GM06990 (cell line): ENCODE data around the gene ARMC2.

ENCODE experiments used
- DNase-seq: peaks from one replicate; pipeline ENCODE4 v3.0.0-alpha.2; 2011; ENCODE audit not compliant: insufficient read length; ENCODE audit errors: extremely low read depth
- H3K27me3 ChIP-seq: replicated peaks from 2 replicates; pipeline ENCODE4 v1.6.0; 2011; ENCODE audit warnings: low read length; ENCODE audit not compliant: control insufficient read depth, insufficient read depth
- H3K36me3 ChIP-seq: 2 replicates; pipeline ENCODE4 v1.5.1; 2011; ENCODE audit warnings: low read length; ENCODE audit not compliant: control insufficient read depth, insufficient read depth
- H3K4me3 ChIP-seq: replicated peaks from 2 replicates; pipeline ENCODE4 v1.5.1; 2011; ENCODE audit warnings: low read depth, mild to moderate bottlenecking, control low read depth, low read length
- CTCF ChIP-seq: IDR thresholded peaks from 2 replicates; pipeline ENCODE4 v1.5.1; 2011; ENCODE audit warnings: low read length, control low read depth, mild to moderate bottlenecking, inconsistent platforms; ENCODE audit not compliant: insufficient read depth, poor library complexity, severe bottlenecking

ARMC2 gene

GRCh38 chr6:108844135-108844534 lies 4.1 kb upstream of the ARMC2 start:
- no peaks in the 10 kb centered on the region for H3K36me3 ChIP-seq
- no peaks in the 10 kb centered on the region; the same call in 1 of the 2 replicates for H3K27me3 ChIP-seq
- no peak for TF ChIP-seq CTCF
- no peak overlapping the region for H3K4me3 ChIP-seq
- no peak for DNase-seq

- no peak for DNase-seq
- Histone ChIP-seq H3K4me3 (no peak overlapping the region), H3K27me3 (no peaks in the 10 kb centered on the region; the same call in 1 of the 2 replicates), H3K36me3 (no peaks in the 10 kb centered on the region)
- TF ChIP-seq CTCF = no peak
These were observed 3.1 kb upstream of the ARMC2 start for GRCh38 chr6:108845145-108845544.

GRCh38 chr6:108846101-108846500 lies 2.1 kb upstream of the ARMC2 start:
- H3K36me3 ChIP-seq = no peaks in the 10 kb centered on the region
- TF ChIP-seq CTCF = no peak
- DNase-seq = no peak
- no peaks in the 10 kb centered on the region; the same call in 1 of the 2 replicates for H3K27me3 ChIP-seq
- no peak overlapping the region for H3K4me3 ChIP-seq

- Histone ChIP-seq H3K36me3 (no peaks in the 10 kb centered on the region), H3K27me3 (no peaks in the 10 kb centered on the region; the same call in 1 of the 2 replicates), H3K4me3 (no peak overlapping the region)
- no peak for TF ChIP-seq CTCF
- DNase-seq = no peak
These were observed 1.6 kb upstream of the ARMC2 start for GRCh38 chr6:108846628-108847027.

GRCh38 chr6:108847738-108848115 lies 495 bp upstream of the ARMC2 start:
- Histone ChIP-seq H3K4me3 (peak overlapping the region; percentile 66), H3K36me3 (no peaks in the 10 kb centered on the region), H3K27me3 (no peaks in the 10 kb centered on the region; the same call in 1 of the 2 replicates)
- TF ChIP-seq CTCF = no peak
- DNase-seq = no peak
